NCI-H1694 (cell line): ENCODE results near the gene INSM2.

Source experiments
- DNase-seq: peaks from one replicate; lab custom pipeline; 2025; lab: John Stamatoyannopoulos, UW

Gene INSM2

GRCh38 chr14:35549551-35549950, 15.6 kb downstream of the INSM2 start:
- DNase-seq: no peak

DNA sequence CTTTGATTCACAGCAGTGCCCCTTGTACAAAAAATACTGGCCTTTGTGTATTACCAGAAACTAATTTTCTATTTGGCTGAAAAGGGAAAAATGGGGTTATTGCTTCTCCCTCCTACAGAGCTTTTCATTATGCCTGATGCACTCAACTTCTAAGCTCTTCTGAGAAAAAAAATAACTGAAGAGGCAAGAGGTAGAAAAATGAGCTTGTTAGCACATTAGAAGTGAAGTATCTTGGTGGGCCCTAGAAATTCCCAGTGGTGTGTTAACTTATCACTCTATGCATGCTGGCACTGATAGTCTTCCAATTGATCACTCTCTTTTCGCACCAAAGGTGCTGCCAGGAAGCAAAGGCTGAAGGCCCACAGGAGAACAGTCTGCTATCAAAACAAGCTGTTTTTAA, 17.1 kb downstream of the INSM2 start:
- DNase-seq: no peak

- no peak for DNase-seq
Measured at GRCh38 chr14:35553808-35554207, 19.8 kb downstream of the INSM2 start.

- no peak for DNase-seq
Measured at GRCh38 chr14:35556548-35556947, 22.6 kb downstream of the INSM2 start.

GRCh38 chr14:35557221-35557747, 23.3 kb downstream of the INSM2 start:
- DNase-seq: no peak

- no peak for DNase-seq
Measured at GRCh38 chr14:35558680-35559079, 24.7 kb downstream of the INSM2 start.

- DNase-seq: no peak
Measured at GRCh38 chr14:35565871-35566464, 32.0 kb downstream of the INSM2 start.

GRCh38 chr14:35571598-35571997, 37.6 kb downstream of the INSM2 start:
- no peak for DNase-seq

- DNase-seq: no peak
Measured at GRCh38 chr14:35573911-35574310, 39.9 kb downstream of the INSM2 start.

GRCh38 chr14:35576260-35576659, 42.3 kb downstream of the INSM2 start:
- no peak for DNase-seq

GRCh38 chr14:35576856-35577255, 42.9 kb downstream of the INSM2 start:
- no peak for DNase-seq

GRCh38 chr14:35578135-35578534, 44.2 kb downstream of the INSM2 start:
- DNase-seq: no peak

DNA sequence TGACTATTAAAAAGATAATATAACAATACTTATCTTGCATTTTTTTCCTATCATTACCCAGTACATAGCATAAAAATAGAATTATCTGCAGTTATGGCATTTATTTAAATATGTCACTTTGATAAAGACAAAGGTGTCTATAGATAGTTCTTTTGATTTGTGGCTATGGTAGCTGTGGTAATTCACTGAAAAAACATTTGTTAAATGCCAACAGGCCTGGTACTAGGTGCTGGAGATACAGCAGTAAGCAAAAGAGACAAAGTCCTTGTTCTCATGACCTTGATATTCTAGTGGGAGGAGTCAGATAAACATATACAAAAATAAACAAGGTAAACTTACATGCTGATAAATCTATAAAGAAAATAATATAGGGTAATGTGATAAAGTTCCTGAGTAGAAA, 44.7 kb downstream of the INSM2 start:
- DNase-seq: no peak
